HG03159 (cell line): ENCODE measurements around the gene ZNF35.
A peak's percentile ranks its signal among the peaks of the same experiment; 100 is the strongest.

ENCODE experiments used
- ATAC-seq: cut with Tn5 transposase; IDR thresholded peaks from one replicate; pipeline ENCODE4 v1.9.1; 2021; ENCODE audit warnings: mild to moderate bottlenecking, moderate library complexity; ENCODE audit not compliant: unreplicated experiment

The ZNF35 gene

GRCh38 chr3:44682182-44682896 is 33.8 kb downstream of the ZNF35 start:
- no peak for ATAC-seq

DNA sequence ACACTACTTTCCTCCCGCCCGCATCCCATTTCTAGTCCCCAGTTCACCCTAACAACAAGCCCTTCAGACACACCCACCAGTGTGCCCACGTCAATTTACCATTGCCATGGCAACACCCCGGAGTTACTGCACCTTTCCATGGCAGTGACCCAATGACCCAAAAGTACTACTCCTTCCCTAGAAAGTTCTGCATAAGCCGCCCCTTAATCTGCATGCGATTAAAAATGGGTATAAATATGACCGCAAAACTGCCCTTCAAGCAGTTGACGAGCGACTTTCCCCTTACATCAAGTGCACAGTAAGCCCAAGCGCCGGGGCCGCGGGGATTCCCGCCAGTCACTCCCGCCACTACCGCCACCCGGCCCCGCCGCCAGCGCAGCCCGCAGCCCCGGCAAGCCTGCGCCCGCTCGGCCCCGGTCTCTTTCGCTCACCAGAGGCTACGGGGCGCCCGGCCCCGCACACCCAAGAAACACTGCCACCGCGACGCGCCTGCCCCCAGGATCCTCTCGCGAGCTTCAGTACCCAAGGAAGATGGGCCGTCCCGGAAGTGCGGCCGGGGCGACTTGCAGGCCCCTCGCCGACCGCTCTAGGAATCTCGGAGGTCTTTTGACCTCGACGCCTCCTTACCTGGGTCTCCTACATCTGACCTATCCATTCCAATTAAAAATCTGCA is 36.7 kb downstream of the ZNF35 start:
- ATAC-seq: peak; percentile 87

- ATAC-seq: no peak
Measured at GRCh38 chr3:44687898-44688297, 39.4 kb downstream of the ZNF35 start.
